ENCODE data around the gene CNKSR2. TPM values are rescaled to one million over a fixed set of nuclear protein-coding genes. Genes with fewer than 3 reads are reported as not detected.

The CNKSR2 gene
- total RNA-seq, 3 donors from 2014 or later: 4.9 to 11.2 (median 5.4) TPM

GRCh38 chrX:21581479-21581878, 207.3 kb downstream of the CNKSR2 start:
- H3K27me3 ChIP-seq: no peaks in the 10 kb centered on the region
- no peaks in the 10 kb centered on the region for H3K4me1 ChIP-seq
- H3K27ac ChIP-seq: no peak overlapping the region
- TF ChIP-seq POLR2A (IDR thresholded peaks at IDR 0.05) (no peak), POLR2AphosphoS5 (IDR thresholded peaks at IDR 0.05) (no peak), CTCF (IDR thresholded peaks at IDR 0.05) (no peak)
- DNase-seq (ENCODE audit: low spot score in 2 of 2): no peak
- no peaks in the 10 kb centered on the region for H3K36me3 ChIP-seq
- intact Hi-C loops (cut with DNase I; ENCODE audit: low total_unique reads): no loop called here
- peaks cover 0 to 9% of the 10 kb centered on the region in 2 donors for H3K9me3 ChIP-seq
- no peak overlapping the region for H3K4me3 ChIP-seq

GRCh38 chrX:21586001-21586400, 211.8 kb downstream of the CNKSR2 start:
- Histone ChIP-seq H3K9me3 (peaks cover 0 to 20% of the 10 kb centered on the region in 2 donors), H3K36me3 (no peaks in the 10 kb centered on the region), H3K27ac (no peak overlapping the region), H3K4me3 (no peak overlapping the region), H3K4me1 (no peaks in the 10 kb centered on the region), H3K27me3 (no peaks in the 10 kb centered on the region)
- DNase-seq (ENCODE audit: low spot score in 2 of 2): no peak
- intact Hi-C loops (cut with DNase I; ENCODE audit: low total_unique reads): no loop called here
- no peak for TF ChIP-seq POLR2A (IDR thresholded peaks at IDR 0.05)
- TF ChIP-seq POLR2AphosphoS5 (IDR thresholded peaks at IDR 0.05): no peak

GRCh38 chrX:21590012-21590776, 216.0 kb downstream of the CNKSR2 start:
- Histone ChIP-seq H3K36me3 (no peaks in the 10 kb centered on the region), H3K4me3 (no peak overlapping the region), H3K4me1 (no peaks in the 10 kb centered on the region), H3K27ac (no peak overlapping the region), H3K9me3 (peaks cover 0 to 20% of the 10 kb centered on the region in 2 donors), H3K27me3 (no peaks in the 10 kb centered on the region)
- no peak for DNase-seq (ENCODE audit: low spot score in 2 of 2)
- intact Hi-C loops (cut with DNase I; ENCODE audit: low total_unique reads): no loop called here
- TF ChIP-seq POLR2AphosphoS5 (IDR thresholded peaks at IDR 0.05) (no peak), POLR2A (IDR thresholded peaks at IDR 0.05) (no peak), CTCF (IDR thresholded peaks at IDR 0.05) (no peak)

GRCh38 chrX:21606002-21606401, 231.8 kb downstream of the CNKSR2 start:
- no peak for TF ChIP-seq POLR2A (IDR thresholded peaks at IDR 0.05)
- no peak for TF ChIP-seq POLR2AphosphoS5 (IDR thresholded peaks at IDR 0.05)
- TF ChIP-seq CTCF (IDR thresholded peaks at IDR 0.05): no peak
- intact Hi-C loops (cut with DNase I; ENCODE audit: low total_unique reads): no loop called here

GRCh38 chrX:21610168-21610567, 235.9 kb downstream of the CNKSR2 start:
- TF ChIP-seq POLR2AphosphoS5 (IDR thresholded peaks at IDR 0.05): no peak
- no peak for TF ChIP-seq CTCF (IDR thresholded peaks at IDR 0.05)
- no peak for TF ChIP-seq POLR2A (IDR thresholded peaks at IDR 0.05)
- H3K36me3 ChIP-seq: no peaks in the 10 kb centered on the region
- H3K27me3 ChIP-seq: peaks cover 0 to 16% of the 10 kb centered on the region in 2 donors
- H3K27ac ChIP-seq: no peak overlapping the region
- H3K4me3 ChIP-seq: no peak overlapping the region
- intact Hi-C loops (cut with DNase I; ENCODE audit: low total_unique reads): no loop called here
- no peaks in the 10 kb centered on the region for H3K9me3 ChIP-seq
- no peaks in the 10 kb centered on the region for H3K4me1 ChIP-seq
- no peak for DNase-seq (ENCODE audit: low spot score in 2 of 2)

More at GRCh38 chrX:21606002-21606401, 231.8 kb downstream of the CNKSR2 start:
- no peaks in the 10 kb centered on the region for H3K4me1 ChIP-seq
- H3K27me3 ChIP-seq: peaks cover 0 to 4% of the 10 kb centered on the region in 2 donors
- H3K9me3 ChIP-seq: no peaks in the 10 kb centered on the region
- no peak overlapping the region for H3K4me3 ChIP-seq
- H3K27ac ChIP-seq: no peak overlapping the region
- H3K36me3 ChIP-seq: no peaks in the 10 kb centered on the region
- DNase-seq (ENCODE audit: low spot score in 2 of 2): no peak
